Measurements from ENCODE around the gene WDR70. TPM values are rescaled to one million over a fixed set of nuclear protein-coding genes. Genes with fewer than 3 reads are reported as not detected.
"Not testable (repeated sequence)": the region's sequence is repeated elsewhere in the genome, so short reads cannot be mapped to it uniquely, and the experiment has no call there.

WDR70 gene
- total RNA-seq, 2 donors from 2014 or later = 34.2 to 36.1 TPM

DNA sequence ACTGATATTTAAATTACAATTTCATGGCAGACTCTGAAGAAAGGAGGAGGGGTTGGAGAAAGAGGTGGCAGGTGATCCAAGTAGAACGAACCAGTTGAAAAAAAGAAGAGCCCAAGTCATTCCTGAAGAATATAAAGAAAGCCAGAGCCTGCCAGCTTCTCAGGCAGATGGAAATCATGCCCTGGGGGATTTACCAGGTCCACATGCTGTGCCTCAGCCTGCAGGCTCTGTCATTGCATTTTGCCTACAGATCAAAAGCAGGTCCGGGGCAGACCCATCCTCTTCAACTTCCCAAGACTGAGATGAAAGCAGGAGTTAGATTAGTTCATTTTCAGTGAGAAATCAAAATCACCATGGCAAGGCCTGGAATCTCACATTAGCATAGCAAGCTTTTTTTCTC lies 412.2 kb downstream of the WDR70 start:
- Histone ChIP-seq H3K27ac (ENCODE audit: low read depth, low read length) (no peak overlapping the region), H3K9ac (ENCODE audit: extremely low read depth, low read length, poor library complexity, severe bottlenecking) (no peak overlapping the region), H3K4me3 (ENCODE audit: low read length) (no peak overlapping the region), H3K36me3 (ENCODE audit: control insufficient read depth, insufficient read depth, low read length) (no peaks in the 10 kb centered on the region), H3K9me3 (ENCODE audit: control insufficient read depth, low read length) (peaks cover 42% of the 10 kb centered on the region), H3K4me1 (ENCODE audit: control insufficient read depth, insufficient read depth, low read length) (peaks cover 4% of the 10 kb centered on the region), H3K27me3 (ENCODE audit: control insufficient read depth, insufficient read depth, low read length, poor library complexity, severe bottlenecking) (no peaks in the 10 kb centered on the region)
- peaks cover 11% of the 10 kb centered on the region for H3K36me3 Mint-ChIP-seq (ENCODE audit: low read depth)
- no peak overlapping the region for H3K4me3 Mint-ChIP-seq
- H3K27me3 Mint-ChIP-seq (ENCODE audit: insufficient read depth) = no peaks in the 10 kb centered on the region
- 89 to 95% methylated on average over 2 of the region's 2 CpGs for WGBS, 2 experiments (ENCODE audit: insufficient coverage in 1 of 2, insufficient read length in 1 of 2)
- H3K27ac Mint-ChIP-seq = no peak overlapping the region
- TF ChIP-seq, protein P1, sequence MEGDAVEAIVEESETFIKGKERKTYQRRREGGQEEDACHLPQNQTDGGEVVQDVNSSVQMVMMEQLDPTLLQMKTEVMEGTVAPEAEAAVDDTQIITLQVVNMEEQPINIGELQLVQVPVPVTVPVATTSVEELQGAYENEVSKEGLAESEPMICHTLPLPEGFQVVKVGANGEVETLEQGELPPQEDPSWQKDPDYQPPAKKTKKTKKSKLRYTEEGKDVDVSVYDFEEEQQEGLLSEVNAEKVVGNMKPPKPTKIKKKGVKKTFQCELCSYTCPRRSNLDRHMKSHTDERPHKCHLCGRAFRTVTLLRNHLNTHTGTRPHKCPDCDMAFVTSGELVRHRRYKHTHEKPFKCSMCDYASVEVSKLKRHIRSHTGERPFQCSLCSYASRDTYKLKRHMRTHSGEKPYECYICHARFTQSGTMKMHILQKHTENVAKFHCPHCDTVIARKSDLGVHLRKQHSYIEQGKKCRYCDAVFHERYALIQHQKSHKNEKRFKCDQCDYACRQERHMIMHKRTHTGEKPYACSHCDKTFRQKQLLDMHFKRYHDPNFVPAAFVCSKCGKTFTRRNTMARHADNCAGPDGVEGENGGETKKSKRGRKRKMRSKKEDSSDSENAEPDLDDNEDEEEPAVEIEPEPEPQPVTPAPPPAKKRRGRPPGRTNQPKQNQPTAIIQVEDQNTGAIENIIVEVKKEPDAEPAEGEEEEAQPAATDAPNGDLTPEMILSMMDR (conservative IDR thresholded peaks at IDR 0.05) = no peak
- peaks cover 5% of the 10 kb centered on the region for H3K4me1 Mint-ChIP-seq
- peaks cover 60% of the 10 kb centered on the region for H3K9me3 Mint-ChIP-seq
- no peak for DNase-seq

DNA sequence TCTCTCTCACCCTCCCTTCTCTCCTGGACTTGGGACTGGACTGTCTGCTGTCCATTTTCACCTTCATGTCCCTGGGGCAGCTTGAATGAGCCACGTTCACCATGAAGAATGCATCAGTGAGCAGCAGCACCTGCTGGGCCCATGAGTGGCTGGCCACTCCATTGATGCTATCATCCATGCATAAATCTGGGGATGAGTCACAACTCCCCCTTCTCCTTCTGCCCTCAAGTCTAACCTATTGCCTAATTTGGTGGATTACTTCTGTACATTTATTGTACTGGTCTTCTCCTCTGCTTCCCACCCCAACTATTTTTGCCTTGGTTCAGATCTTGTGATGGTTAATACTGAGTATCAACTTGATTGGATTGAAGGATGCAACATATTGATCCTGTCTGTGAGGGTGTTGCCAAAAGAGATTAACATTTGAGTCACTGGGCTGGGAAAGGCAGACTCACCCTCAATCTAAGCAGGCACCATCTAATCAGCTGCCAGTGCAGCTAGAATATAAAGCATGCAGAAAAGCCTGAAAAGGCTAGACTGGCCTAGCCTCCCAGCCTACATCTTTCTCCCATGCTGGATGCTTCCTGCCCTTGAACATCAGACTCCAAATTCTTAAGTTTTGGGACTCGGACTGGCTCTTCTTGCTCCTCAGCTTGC lies 414.0 kb downstream of the WDR70 start:
- Histone ChIP-seq H3K36me3 (ENCODE audit: control insufficient read depth, insufficient read depth, low read length) (no peaks in the 10 kb centered on the region), H3K27me3 (ENCODE audit: control insufficient read depth, insufficient read depth, low read length, poor library complexity, severe bottlenecking) (no peaks in the 10 kb centered on the region), H3K9ac (ENCODE audit: extremely low read depth, low read length, poor library complexity, severe bottlenecking) (no peak overlapping the region), H3K4me3 (ENCODE audit: low read length) (no peak overlapping the region), H3K27ac (ENCODE audit: low read depth, low read length) (no peak overlapping the region), H3K4me1 (ENCODE audit: control insufficient read depth, insufficient read depth, low read length) (no peaks in the 10 kb centered on the region), H3K9me3 (ENCODE audit: control insufficient read depth, low read length) (peaks cover 37% of the 10 kb centered on the region)
- Mint-ChIP-seq H3K36me3 (ENCODE audit: low read depth) (peaks cover 8% of the 10 kb centered on the region), H3K4me3 (no peak overlapping the region), H3K9me3 (peaks cover 48% of the 10 kb centered on the region), H3K27ac (no peak overlapping the region), H3K27me3 (ENCODE audit: insufficient read depth) (no peaks in the 10 kb centered on the region), H3K4me1 (no peaks in the 10 kb centered on the region)
- 76 to 100% methylated on average over 1 to 2 of the region's 2 CpGs for WGBS, 2 experiments (ENCODE audit: insufficient coverage in 1 of 2, insufficient read length in 1 of 2)
- TF ChIP-seq, protein P1 (conservative IDR thresholded peaks at IDR 0.05) = no peak
- no peak for DNase-seq

DNA sequence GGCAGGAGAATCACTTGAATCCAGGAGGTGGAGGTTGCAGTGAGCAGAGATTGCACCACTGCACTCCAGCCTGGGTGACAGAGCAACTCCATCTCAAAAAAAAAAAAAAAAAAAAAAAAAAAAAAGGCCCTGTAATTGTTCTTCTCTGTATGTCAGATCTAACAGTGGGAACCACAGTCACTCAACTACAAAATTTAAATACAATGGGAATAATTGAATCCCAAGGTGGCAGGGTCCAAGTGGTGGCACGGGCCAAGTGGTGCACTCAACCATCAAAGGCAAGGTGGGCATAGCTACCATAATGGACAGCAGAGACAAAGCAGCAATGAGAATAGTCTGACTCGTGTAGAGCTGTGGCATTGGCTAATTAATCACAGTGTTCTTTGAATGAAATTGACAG lies 416.2 kb downstream of the WDR70 start:
- H3K4me1 Mint-ChIP-seq; H3K36me3 ChIP-seq (ENCODE audit: control insufficient read depth, insufficient read depth, low read length); H3K4me3 Mint-ChIP-seq; H3K4me3 ChIP-seq (ENCODE audit: low read length); H3K9ac ChIP-seq (ENCODE audit: extremely low read depth, low read length, poor library complexity, severe bottlenecking); H3K27ac ChIP-seq (ENCODE audit: low read depth, low read length); H3K27me3 ChIP-seq (ENCODE audit: control insufficient read depth, insufficient read depth, low read length, poor library complexity, severe bottlenecking); H3K27ac Mint-ChIP-seq; H3K27me3 Mint-ChIP-seq (ENCODE audit: insufficient read depth); H3K4me1 ChIP-seq (ENCODE audit: control insufficient read depth, insufficient read depth, low read length); DNase-seq; H3K36me3 Mint-ChIP-seq (ENCODE audit: low read depth): not testable (repeated sequence)
- H3K9me3 ChIP-seq (ENCODE audit: control insufficient read depth, low read length) = peaks cover 38% of the 10 kb centered on the region
- peaks cover 44% of the 10 kb centered on the region for H3K9me3 Mint-ChIP-seq
- WGBS, 2 experiments (ENCODE audit: insufficient coverage in 1 of 2, insufficient read length in 1 of 2) = 78 to 91% methylated on average over 1 to 2 of the region's 2 CpGs

DNA sequence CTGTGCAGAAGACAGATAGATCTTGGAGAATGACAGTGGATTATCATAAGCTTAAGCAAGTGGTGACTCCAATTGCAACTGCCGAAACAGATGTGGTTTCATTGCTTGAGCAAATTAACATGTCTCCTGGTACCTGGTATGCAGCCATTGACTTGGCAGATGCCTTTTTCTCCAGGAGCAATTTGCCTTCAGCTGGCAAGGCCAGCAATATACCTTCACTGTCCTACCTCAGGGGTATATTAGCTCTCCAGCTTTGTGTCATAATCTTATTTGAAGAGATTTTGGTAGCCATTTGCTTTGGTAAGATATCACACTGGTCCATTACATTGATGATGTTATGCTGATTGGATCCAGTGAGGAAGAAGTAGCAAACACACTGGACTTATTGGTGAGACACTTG lies 417.3 kb downstream of the WDR70 start:
- 86 to 89% methylated on average over 1 of the region's 1 CpG for WGBS, 2 experiments (ENCODE audit: insufficient coverage in 1 of 2, insufficient read length in 1 of 2)
- not testable (repeated sequence) for H3K27ac ChIP-seq (ENCODE audit: low read depth, low read length); DNase-seq; H3K27me3 ChIP-seq (ENCODE audit: control insufficient read depth, insufficient read depth, low read length, poor library complexity, severe bottlenecking); H3K36me3 Mint-ChIP-seq (ENCODE audit: low read depth); H3K9ac ChIP-seq (ENCODE audit: extremely low read depth, low read length, poor library complexity, severe bottlenecking); H3K4me3 ChIP-seq (ENCODE audit: low read length); H3K4me3 Mint-ChIP-seq; H3K27ac Mint-ChIP-seq; H3K36me3 ChIP-seq (ENCODE audit: control insufficient read depth, insufficient read depth, low read length); H3K27me3 Mint-ChIP-seq (ENCODE audit: insufficient read depth); H3K4me1 ChIP-seq (ENCODE audit: control insufficient read depth, insufficient read depth, low read length); H3K4me1 Mint-ChIP-seq
- H3K9me3 ChIP-seq (ENCODE audit: control insufficient read depth, low read length) = peaks cover 38% of the 10 kb centered on the region
- H3K9me3 Mint-ChIP-seq = peaks cover 42% of the 10 kb centered on the region
